Metanephros (tissue), 1 donor: ENCODE results near the gene OR5AN1. TPM values are rescaled to one million over a fixed set of nuclear protein-coding genes. Genes with fewer than 3 reads are reported as not detected.

Experiments
- total RNA-seq: library from RNA; depleted of rRNA; stranded (reverse); fragments of >200 nt; gene quantifications from one replicate; pipeline ENCODE4 v1.2.3, GENCODE V29; 2014

The OR5AN1 gene, protein sequence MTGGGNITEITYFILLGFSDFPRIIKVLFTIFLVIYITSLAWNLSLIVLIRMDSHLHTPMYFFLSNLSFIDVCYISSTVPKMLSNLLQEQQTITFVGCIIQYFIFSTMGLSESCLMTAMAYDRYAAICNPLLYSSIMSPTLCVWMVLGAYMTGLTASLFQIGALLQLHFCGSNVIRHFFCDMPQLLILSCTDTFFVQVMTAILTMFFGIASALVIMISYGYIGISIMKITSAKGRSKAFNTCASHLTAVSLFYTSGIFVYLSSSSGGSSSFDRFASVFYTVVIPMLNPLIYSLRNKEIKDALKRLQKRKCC
- total RNA-seq, result not detected

DNA sequence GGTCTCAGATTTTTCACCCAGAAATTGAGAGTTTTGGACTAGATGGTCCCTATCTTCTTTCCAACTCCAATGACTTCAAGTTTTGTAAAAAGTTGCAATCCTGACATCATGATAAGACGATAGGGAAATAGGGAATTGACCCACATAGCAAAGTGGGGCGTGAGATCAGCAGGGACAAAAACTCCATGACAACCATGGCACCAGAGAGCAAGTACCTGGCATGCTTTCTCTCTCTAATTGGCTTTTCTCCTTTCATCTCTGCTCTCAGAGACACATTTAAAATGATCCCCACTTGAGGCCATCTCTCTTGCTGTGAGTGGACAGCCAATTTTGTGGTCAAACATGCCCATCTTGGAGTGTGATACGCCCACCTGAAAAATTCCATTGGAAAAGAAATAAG lies at the start of gene OR5AN1:
TSS of gene OR5AN1 (plus strand) at position 301 of the 400 bp plus-strand sequence. CDS start 5,564 bp downstream, outside the sequence.

Other genes with a start within 250 kb of the OR5AN1 start
- gene FAM111A, start 216.0 kb upstream of the OR5AN1 start, total RNA-seq, result 46.3 TPM
- 25.5 TPM for gene DTX4, start 186.8 kb upstream of the OR5AN1 start, total RNA-seq
- 20.3 TPM for gene MPEG1, start 146.0 kb upstream of the OR5AN1 start, total RNA-seq
- not detected for gene OR5A2, start 67.5 kb downstream of the OR5AN1 start, total RNA-seq
- not detected for gene OR5A1, start 77.6 kb downstream of the OR5AN1 start, total RNA-seq
- gene OR4D6, start 98.1 kb downstream of the OR5AN1 start, total RNA-seq, result not detected
- gene OR4D10, start 114.4 kb downstream of the OR5AN1 start, total RNA-seq, result not detected
- gene OR4D11, start 144.7 kb downstream of the OR5AN1 start, total RNA-seq, result not detected
- gene OR4D9, start 152.6 kb downstream of the OR5AN1 start, total RNA-seq, result not detected